PFSK-1 (cell line): Measurements from ENCODE around the gene SCGB1A1.

Experiments used
- FOXP2 ChIP-seq: optimal IDR thresholded peaks from 2 replicates; pipeline ENCODE3; 2011; ENCODE audit warnings: borderline replicate concordance, control low read depth, inconsistent platforms; ENCODE audit not compliant: insufficient read depth; ENCODE audit errors: extremely low read length, extremely low read depth
- POLR2AphosphoS5 ChIP-seq: IDR thresholded peaks from 2 replicates; pipeline ENCODE4 v1.6.1; 2012; ENCODE audit warnings: low read depth, mild to moderate bottlenecking, control low read depth, low read length, moderate library complexity
- SIN3A ChIP-seq: IDR thresholded peaks from 2 replicates; pipeline ENCODE4 v1.6.1; 2012; ENCODE audit warnings: mild to moderate bottlenecking, low read length, moderate library complexity, borderline replicate concordance; ENCODE audit not compliant: insufficient read depth
- TAF1 ChIP-seq: IDR thresholded peaks from 2 replicates; pipeline ENCODE4 v1.6.1; 2012; ENCODE audit warnings: low read length, control low read depth, borderline replicate concordance; ENCODE audit not compliant: insufficient read depth
- TF ChIP-seq, protein P1 (sequence below), 2 experiments: IDR thresholded peaks; 2 replicates each; pipeline versions ENCODE4 v1.6.1 to v1.8.0; 2011 to 2012; ENCODE audit warnings: low read depth in 2 of 2, low read length in 2 of 2, control low read depth in 1 of 2, inconsistent platforms in 1 of 2, mild to moderate bottlenecking in 1 of 2, moderate library complexity in 1 of 2; ENCODE audit not compliant: insufficient read depth in 1 of 2

DNA sequence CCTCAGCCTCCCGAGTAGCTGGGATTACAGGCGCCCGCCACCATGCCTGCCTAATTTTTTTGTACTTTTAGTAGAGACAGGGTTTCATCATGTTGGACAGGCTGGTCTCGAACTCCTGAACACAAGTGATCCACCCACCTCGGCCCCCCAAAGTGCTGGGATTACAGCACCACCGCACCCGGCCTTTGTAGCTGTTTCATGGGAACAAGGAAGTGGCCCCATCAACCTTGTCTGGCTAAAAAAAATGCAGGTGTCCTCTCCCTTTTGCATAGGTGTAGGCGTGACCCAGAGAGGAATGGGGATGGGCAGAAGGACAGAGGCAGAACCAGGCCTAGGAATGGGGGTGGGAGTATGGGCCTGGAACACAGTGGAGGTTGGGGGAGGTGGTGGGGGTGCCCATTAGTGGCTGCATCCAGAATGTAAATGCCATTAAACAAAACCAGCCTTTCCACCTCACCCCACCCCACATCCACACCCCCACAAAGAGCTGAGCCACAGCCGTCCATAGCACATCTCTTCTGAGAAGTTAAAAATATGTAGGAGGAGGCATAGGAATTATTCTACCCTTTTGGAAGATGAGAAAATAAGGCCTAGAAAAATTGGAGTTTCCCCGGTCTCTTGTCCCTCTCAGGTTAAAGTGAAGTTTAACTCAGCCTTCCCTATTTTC, 22.8 kb upstream of the SCGB1A1 start:
- TF ChIP-seq POLR2AphosphoS5, result no peak
- TF ChIP-seq, protein P1, sequence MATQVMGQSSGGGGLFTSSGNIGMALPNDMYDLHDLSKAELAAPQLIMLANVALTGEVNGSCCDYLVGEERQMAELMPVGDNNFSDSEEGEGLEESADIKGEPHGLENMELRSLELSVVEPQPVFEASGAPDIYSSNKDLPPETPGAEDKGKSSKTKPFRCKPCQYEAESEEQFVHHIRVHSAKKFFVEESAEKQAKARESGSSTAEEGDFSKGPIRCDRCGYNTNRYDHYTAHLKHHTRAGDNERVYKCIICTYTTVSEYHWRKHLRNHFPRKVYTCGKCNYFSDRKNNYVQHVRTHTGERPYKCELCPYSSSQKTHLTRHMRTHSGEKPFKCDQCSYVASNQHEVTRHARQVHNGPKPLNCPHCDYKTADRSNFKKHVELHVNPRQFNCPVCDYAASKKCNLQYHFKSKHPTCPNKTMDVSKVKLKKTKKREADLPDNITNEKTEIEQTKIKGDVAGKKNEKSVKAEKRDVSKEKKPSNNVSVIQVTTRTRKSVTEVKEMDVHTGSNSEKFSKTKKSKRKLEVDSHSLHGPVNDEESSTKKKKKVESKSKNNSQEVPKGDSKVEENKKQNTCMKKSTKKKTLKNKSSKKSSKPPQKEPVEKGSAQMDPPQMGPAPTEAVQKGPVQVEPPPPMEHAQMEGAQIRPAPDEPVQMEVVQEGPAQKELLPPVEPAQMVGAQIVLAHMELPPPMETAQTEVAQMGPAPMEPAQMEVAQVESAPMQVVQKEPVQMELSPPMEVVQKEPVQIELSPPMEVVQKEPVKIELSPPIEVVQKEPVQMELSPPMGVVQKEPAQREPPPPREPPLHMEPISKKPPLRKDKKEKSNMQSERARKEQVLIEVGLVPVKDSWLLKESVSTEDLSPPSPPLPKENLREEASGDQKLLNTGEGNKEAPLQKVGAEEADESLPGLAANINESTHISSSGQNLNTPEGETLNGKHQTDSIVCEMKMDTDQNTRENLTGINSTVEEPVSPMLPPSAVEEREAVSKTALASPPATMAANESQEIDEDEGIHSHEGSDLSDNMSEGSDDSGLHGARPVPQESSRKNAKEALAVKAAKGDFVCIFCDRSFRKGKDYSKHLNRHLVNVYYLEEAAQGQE (IDR thresholded peaks at IDR 0.05; ENCODE audit: insufficient read depth in 1 of 2, low read depth in 2 of 2, low read length in 2 of 2), result no peak
- no peak for TF ChIP-seq SIN3A
- TF ChIP-seq TAF1, result no peak
- TF ChIP-seq FOXP2, result no peak
